T-helper 2 cell treated with Interferon-gamma antibody and Interleukin-4, amounts not matched to agents 100 ng/mL and 5 ng/mL, for 36 hours (primary cell): ENCODE measurements around the gene SNRPB. TPM values are rescaled to one million over a fixed set of nuclear protein-coding genes. Genes with fewer than 3 reads are reported as not detected.

ENCODE experiments used
- intact Hi-C: fragments of 100-400 bp; cut with micrococcal nuclease; formaldehyde crosslinking; loops from one replicate; pipeline ENCODE4 v1.15.1; 2023
- total RNA-seq: library from RNA; stranded (reverse); gene quantifications from 2 replicates; pipeline ENCODE4 v1.2.3, GENCODE V29; 2022

The SNRPB gene
- total RNA-seq, 1 donor from 2014 or later: 377 TPM

DNA sequence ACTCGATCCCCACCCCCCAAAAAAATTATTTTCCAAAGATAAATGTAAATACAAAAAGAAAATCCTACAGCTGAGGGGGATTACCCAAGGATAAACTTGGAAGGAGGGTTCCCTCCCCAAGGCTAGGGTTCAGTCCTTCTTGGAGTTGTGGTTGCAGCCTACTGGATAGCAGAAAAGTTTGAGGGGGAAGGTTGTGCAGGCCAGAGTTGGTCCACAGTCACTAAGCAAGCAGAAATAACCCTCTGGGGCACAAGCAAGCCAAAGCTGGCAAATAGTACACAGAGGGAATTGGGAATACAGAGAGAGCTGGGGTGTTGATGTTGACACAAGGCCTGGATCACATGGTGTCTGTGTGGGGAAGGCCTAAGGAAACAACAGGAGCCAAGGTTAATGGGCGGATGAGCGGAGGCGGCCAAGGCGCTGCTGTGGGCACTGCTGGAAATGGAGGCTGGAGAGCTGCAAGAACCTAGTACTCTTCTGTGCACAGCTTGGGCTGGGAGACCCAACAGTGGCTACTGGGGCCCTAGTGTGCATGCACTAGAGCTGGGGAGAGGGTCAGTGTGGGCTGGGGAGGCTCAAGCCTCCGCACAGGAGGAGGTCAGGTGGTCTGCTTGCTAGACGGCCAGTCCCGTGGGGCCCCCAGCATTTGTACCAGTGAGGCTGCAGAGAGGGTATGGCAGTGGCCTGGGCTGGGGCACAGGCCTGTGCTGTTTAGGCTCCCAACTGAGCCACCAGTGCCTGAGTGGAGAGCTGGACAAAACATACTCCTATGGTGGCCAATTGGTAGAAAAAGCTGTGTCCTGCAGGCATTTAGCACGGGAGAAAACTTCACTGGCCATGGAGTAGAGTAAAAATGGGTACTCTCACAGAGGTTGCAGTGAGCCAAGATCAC, 5.5 kb upstream of the SNRPB start:
- intact Hi-C loops: no loop called here

DNA sequence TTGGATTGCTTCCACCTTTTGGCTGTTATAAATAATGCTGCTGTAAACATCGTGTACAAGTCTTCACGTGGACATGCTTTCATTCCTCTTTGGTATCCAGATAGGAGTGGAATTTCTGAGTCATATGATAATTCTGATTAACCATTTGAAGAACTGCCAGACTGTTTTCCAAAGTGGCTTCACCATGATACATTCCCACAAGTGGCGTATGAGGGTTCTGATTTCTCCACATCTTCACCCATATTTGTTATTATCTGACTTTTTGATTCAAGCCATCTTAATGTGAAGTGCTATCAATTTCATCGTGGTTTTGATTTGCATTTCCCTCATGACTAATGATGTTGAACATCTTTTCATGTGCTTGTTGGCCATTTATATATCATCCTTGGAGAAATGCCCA, 2.9 kb upstream of the SNRPB start:
- intact Hi-C loops: loop anchor here (5.0 kb wide), 3 partner anchors 179 to 1006 kb away; partner anchors contain the start of genes ATRN, NOP56 and NSFL1C

DNA sequence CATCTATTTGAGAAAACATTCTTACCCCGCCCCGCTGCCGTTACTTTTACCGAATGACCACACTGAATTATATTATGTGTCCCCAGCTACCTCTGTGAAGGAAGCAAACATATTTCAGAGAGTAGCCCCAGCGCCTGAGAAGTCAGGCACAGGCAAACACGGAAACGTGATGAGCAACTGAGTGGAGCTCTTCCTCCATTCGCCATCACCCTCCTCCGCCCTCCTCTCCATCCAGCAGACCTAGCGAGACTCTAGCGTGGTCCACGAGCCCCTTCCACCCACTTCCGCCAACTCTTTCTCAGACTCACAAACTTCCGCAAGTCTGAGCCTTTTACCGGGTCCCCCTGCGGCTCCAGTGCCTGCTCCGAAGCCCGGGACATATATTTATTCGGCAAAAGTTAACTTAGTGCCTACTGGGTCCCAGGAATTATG, 582 bp downstream of the SNRPB start:
- intact Hi-C loops: loop anchor here (1.0 to 5.0 kb wide), 7 partner anchors 38 to 1003 kb away; partner anchors contain the start of genes ATRN, IDH3B, NOP56 and NSFL1C

DNA sequence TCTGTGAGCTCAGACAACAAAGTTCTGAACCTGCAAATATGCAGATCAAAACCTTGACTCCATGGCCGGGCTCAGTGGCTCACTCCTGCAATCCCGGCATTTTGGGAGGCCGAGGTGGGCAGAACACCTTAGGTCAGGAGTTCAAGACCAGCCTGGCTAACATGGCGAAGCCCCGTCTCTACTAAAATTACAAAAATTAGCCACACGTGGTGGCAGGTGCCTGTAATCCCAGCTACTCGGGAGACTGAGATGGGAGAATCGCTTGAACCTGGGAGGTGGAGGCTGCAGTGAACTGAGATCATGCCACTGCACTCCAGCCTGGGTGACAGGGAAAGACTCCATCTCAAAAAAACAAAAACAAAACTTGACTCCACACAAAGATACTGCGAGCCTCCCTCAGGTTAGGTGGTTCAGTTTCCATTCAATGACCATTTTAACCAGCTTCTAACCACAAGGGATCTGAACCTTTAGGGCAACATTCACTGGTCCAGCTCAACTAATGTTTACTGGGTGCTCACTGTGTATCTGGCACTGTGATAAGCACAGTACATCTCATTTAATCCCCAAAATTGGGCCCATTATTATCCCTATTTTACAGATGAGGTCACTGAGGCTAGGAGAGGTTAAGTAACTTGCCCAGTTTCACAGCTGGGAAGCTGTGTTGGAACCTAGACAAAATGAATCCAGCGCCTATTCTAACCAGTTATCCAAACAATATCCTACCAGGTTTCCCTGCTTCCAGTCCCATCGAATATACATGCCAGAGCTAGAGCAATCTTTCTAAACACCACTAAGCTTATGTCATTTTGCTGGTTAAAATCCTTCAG, 1.8 kb downstream of the SNRPB start:
- intact Hi-C loops: no loop called here

- intact Hi-C loops: no loop called here
These were observed 3.2 kb downstream of the SNRPB start for GRCh38 chr20:2467412-2467811.

DNA sequence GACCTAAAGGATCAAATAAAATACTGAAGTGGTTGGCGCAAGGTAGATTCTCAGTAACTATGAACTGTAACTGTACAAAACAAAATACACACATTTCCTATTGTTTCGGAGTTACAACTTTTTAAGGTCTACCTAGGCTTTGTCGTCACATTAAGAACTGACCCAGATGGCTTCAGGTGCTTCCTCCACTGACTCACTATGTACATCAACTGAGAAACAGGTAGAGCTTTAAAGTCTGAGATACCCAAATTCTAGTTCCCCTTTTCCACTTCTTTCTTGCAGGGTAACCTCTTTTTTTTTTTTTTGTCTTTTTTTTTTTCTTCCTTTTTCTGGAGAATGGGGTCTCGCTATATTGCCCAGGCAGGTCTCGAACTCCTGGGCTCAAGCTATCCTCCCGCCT, 5.5 kb downstream of the SNRPB start:
- intact Hi-C loops: no loop called here

DNA sequence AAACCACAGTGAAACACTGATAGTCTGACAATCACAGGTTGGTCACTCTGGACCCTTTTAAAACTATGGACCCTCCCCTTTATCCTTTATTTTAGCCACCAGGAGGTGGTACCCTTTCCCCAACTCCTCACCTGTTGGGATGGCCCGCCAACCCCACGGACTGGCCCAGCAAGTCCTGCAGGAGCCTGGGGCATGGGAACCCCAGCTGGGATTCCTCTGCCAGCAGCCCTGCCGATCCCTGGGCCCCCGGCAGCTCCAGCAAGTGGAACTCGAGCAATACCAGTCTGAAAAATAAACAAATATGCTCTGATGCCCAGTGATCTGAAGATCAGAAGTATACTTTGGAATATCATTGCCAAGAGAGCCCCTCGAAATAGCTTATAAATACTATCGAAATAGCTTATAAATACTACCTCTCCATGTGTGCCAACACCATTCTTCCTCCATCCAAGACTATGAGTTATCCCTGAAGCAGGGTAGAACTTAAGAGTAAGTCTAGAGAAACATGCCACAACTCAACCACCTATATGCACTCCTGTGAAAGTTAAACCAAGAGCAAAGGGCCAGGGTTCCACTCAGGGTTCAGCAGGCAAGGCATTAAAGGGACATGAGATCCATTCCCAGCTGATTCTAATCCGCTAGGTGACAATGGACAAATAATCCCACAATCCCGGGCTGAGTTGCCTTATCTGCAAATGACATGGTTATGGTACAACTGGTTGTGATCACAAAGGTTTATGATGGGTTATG, 6.8 kb downstream of the SNRPB start:
- intact Hi-C loops: no loop called here

DNA sequence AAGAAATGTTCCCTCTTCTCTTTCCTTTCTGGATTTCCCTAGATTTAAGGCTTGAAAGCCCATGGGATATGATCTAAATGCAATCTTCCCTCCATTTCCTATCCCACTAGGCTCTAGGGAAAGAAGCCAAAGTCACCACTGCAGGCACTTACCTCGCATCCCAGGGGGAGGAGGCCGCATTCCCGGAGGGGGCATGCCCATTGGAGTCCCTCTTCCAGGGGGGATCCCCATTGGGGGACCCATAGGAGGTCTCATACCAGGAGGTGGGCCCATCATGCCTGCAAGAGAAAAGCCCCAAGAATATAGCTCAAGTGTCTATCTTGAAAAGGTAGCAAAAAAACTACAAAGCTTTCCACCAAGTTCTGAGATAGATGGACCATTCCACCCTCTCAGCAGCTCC, 8.1 kb downstream of the SNRPB start:
- intact Hi-C loops: no loop called here

DNA sequence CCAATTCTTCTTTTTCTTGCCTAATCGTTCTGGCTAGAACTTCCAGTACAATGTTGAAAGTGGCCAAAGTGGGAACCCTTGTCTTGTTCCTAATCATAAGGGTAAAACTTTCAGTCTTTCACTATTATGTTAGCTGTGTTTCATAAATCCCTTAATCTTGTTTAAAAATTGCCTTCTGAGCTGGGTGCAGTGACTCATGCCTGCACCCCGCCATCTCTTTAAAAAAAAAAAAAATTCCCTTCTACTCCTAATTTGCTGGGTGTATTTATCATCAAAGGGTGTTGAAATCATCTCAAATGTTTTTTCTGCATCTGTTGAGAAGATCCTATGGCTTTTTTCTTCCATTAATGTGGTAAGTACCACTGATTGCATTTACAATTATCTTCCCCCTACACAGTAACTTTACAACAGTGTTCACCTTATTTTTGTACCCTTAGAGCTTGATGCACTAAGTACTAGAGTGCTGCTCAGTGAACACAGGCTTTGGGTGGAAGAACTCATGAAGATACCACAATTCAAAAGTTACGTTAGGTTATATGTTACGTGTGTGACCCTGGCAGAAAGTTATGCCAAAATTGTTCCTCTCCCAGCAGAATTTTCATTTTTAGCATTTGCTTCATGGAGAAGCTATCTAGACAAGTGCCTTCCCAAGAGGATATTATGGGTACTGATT, 9.7 kb downstream of the SNRPB start:
- intact Hi-C loops: no loop called here

DNA sequence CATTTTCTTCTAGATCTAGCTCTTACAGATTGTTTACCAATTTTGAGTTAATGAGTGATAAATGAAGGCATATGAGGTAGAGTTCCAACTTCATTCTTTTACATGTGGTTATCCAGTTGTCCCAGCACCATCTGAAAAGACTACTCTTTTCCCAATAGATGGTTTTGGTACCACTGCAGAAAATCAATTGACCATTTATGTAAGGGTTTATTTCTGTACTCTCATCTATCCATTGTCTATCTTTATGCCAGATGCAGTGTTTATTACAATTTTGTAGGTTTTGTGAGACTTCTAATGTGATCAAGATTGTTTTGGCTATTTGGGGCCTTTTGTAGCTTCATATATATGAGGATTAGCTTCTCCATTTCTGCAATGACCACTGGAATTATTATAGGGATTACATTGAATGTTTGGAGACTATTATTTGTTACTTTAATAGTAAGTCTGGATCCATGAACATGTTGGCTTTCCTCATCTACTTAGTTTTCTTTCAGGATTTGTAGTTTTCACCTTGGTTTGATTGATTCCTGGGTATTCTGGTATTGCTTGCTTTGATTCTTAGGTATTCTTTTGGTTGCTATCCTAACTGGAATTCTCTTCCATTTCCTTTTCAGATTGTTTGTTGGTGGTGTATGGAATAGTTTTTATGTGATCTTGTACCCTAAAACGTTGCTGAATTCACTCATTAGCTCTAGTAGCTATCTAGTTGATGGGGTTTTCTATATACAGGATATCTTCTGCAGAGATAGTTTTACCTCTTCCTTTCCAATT, 10.4 kb downstream of the SNRPB start:
- intact Hi-C loops: no loop called here

- intact Hi-C loops: no loop called here
These were observed 11.6 kb downstream of the SNRPB start for GRCh38 chr20:2458919-2459499.

GRCh38 chr20:2455771-2456497, 14.7 kb downstream of the SNRPB start:
- intact Hi-C loops: no loop called here

DNA sequence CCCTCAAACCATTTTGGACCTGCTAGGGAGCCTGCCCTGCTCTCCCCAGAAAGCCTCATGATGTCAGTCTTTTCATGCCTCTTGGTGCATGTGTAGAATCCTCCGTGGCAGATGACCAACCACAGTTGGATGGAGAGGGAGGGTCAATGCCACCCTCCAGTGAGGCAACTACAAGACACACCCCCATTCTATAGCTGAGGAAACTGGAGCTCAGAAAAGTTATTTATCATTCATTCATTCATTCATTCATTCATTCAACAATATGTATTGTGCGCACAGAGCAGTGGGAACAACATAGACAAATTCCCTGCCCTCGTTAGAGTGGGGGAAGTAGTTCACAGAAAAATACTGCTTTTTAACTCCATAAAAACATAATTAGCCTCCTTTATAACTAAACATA, 16.8 kb downstream of the SNRPB start:
- intact Hi-C loops: loop anchor here (1.0 to 5.0 kb wide), 2 partner anchors 66 to 246 kb away; no protein-coding TSS in a partner anchor

GRCh38 chr20:2451939-2452732, 18.5 kb downstream of the SNRPB start:
- intact Hi-C loops: loop anchor here (5.0 kb wide), 1 partner anchor 245 kb away; no protein-coding TSS in a partner anchor

DNA sequence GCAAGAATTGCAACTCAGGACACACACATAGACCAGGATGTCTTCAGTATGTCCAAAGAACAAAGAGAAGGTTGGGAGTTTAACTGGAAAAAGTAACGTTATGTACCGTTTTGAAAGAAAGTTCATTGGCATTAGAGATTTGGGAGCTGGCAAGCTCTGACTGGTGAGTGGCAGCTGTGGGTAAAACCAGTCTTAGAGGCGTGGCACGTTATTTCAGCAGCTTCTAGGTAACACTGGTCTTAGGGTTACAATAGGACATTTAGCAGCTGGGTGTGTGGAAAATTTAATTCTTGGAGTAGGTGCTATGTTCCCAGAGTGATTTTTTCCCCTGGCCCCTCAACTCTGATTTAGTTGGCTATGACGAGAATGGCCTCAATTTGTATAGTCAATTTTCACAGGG, 19.2 kb downstream of the SNRPB start:
- intact Hi-C loops: loop anchor here (5.0 kb wide), 1 partner anchor 244 kb away; no protein-coding TSS in a partner anchor

DNA sequence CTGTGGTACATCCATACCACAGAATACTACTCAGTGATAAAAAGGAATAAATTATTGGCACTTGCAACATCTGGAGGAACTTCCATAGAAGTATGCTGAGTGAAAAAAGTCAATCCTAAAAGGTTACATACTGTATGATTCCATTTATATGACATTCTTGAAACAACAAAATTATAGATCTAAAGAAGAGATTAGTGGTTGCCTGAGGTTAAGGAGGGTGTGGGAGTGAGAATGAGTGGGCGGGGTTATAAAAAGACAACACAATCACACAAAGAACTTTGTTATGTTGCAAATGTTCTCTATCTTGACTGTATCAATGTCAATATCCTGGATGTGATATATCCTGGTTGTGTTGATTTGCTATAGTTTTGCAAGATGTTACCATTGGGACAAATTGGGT, 21.2 kb downstream of the SNRPB start:
- intact Hi-C loops: no loop called here

DNA sequence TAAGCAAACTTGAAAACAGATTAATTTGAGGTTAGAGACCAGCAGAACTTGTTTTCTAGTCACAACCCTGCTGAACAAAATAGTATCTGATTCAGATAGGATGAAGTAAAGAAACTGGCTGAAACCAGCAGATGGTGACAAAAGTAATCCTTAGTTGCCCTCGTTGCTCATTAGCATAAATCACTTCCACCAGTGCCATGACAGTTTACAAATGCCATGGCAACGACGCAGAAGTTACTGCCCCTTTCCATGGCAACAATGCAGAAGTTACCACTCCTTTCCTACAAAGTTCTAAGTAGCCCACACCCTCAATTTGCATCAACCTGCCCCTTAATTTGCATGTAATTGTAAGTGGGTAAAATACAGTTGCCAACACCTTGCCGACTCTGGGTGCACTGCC, 23.7 kb downstream of the SNRPB start:
- intact Hi-C loops: no loop called here

GRCh38 chr20:2431185-2431584, 39.4 kb downstream of the SNRPB start:
- intact Hi-C loops: no loop called here
